Activated CD8-positive, alpha-beta memory T cell treated with anti-CD3 and anti-CD28 coated beads for 1 hour (primary cell): ENCODE measurements around the gene SNX20.

Source experiments
- DNase-seq, 2 donors: peaks; one replicate each; pipeline ENCODE4 v3.0.0-alpha.2; 2020; ENCODE audit warnings: low read depth in 1 of 2; ENCODE audit errors: extremely low read depth in 1 of 2

The SNX20 gene

DNA sequence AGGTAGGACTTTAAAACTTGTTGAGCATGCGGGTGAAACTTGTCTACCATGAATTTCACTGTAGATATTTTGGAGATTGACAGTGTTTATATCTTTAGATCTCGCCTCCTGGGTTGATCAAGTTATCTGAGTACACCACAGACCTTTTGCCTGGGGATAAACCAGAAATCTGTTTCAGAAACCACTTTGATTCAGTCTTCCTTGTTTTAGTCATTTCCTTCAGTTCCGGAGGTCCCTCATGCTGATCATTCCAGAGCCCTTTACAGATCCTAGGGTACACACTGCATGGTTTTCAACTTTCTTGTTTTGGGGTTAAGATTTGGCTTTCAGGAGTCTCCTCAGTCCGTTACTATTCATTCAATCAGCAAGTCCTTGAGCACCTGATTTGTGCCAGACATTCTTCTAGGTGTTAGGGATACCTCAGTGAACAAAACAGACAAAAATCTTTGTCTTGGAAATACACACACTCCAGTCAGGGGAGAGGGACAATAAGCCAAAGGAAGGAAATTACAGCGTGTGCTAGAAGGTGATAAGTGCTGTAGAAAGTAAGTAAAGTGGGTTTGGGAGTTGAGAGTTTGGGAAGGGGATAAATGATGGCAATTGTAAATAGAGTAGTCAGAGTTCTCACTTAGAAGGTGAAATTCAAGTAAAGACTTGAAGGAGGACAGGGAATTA lies 24.5 kb upstream of the SNX20 start:
- no peak for DNase-seq

- no peak for DNase-seq
Observed at GRCh38 chr16:50704245-50704644, 23.1 kb upstream of the SNX20 start.

DNA sequence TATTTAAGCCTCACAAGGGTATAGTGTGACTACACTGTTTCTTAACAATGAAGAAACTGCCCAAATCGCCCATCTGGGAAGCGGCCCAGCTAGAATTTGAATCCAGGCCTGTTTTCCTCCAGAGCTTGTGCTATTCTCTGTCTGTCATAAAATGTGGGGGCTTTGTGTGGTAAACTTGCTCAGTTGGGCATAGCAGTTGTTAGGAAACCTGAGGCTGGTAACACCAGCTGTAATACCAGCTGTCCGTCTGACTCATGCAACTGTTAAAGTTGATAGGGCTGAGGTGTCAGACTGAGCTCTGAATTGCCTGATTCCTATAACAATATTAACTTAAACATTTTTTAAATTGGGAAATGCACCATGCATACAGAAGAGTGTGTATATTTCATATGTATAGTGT lies 21.6 kb upstream of the SNX20 start:
- no peak for DNase-seq

DNA sequence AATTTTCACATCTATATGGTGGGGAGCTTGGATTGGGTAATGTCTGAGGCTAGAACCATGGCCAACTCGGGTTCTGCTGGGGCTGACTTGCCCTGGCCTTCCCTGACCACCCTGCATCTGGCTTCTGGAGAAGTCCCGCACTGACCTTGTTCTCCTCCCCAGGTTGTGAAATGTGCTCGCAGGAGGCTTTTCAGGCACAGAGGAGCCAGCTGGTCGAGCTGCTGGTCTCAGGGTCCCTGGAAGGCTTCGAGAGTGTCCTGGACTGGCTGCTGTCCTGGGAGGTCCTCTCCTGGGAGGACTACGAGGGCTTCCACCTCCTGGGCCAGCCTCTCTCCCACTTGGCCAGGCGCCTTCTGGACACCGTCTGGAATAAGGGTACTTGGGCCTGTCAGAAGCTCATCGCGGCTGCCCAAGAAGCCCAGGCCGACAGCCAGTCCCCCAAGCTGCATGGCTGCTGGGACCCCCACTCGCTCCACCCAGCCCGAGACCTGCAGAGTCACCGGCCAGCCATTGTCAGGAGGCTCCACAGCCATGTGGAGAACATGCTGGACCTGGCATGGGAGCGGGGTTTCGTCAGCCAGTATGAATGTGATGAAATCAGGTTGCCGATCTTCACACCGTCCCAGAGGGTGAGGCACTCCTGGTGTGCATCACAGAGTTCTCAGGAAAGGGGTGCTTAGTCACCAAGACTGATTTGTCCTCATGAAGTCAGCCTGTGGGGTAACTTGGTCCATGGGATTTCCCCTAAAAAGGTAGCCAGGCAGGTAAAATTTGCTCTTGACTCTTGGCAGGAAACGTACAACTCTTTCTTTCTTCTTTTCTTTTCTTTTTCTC lies 18.4 kb upstream of the SNX20 start:
- DNase-seq: no peak

GRCh38 chr16:50697881-50698767 lies 17.0 kb upstream of the SNX20 start:
- DNase-seq: no peak

GRCh38 chr16:50697421-50697715 lies 16.3 kb upstream of the SNX20 start:
- DNase-seq: no peak

GRCh38 chr16:50696575-50697420 lies 15.7 kb upstream of the SNX20 start:
- no peak for DNase-seq

DNA sequence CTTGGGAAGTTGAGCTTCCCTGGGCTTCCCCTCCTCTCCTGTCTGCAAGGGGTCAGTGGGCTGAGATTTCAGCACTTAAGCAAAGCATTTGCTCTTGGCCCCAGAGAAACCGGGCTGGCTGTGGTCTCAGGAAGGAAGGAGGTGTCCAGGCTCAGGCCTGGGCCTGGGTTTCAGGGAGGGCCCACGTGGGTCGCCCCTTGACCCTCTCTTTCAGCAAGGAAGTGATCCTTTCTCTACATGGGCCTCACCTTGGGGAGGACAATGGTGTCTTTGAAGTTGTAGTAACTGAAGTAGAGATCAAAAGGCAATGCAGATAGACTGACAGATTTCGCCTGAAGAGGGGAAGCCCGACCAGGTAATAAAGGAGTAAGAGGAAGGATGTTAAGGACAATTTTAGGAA lies 15.0 kb upstream of the SNX20 start:
- no peak for DNase-seq

DNA sequence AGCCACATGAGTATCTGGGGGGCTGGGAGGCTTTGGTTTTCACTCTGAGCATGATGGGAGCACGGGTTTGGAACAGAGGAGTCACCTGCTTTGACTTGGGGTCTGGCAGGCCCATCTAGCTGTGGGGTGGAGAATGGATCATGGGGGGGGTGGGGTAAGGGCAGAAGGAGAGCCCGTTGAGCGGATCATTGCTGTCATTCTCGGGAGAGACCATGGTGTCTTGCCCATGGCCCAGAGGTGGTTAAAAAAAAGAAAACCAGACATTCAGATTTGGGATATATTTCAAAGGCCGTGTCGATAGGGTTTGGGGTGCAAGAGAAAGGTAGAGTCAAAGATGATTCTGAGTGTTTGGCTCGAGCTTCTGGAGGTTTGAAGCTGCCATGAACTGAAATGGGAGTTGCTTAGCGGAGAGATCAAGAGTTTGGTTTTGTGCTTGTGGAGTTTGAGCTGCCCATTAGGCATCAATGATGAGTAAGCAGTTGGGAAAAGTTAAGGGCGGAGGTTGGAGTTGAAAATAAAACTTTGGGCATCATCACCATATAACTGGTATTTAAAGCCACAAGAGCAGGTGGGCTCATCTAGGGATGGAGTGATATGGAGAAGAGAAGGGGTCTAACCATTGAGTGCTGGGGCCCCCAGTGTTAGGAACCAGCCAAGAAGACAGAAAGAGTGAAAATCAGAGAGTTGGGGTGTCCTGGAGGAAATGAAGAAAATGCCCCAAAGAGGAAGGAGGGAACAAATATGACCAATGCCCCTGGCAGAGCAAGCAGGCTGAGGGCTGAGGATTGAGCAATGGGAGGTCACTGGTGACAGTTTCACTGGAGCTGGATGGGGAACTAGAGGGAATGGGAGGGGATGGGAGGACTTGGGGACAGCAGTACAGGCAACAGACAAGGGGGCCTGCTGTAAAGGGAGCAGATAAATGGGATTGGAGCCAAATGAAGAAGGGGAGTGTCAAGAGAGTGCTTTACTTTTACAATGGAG lies 14.2 kb upstream of the SNX20 start:
- no peak for DNase-seq

- no peak for DNase-seq
Observed at GRCh38 chr16:50694206-50694605, 13.1 kb upstream of the SNX20 start.

DNA sequence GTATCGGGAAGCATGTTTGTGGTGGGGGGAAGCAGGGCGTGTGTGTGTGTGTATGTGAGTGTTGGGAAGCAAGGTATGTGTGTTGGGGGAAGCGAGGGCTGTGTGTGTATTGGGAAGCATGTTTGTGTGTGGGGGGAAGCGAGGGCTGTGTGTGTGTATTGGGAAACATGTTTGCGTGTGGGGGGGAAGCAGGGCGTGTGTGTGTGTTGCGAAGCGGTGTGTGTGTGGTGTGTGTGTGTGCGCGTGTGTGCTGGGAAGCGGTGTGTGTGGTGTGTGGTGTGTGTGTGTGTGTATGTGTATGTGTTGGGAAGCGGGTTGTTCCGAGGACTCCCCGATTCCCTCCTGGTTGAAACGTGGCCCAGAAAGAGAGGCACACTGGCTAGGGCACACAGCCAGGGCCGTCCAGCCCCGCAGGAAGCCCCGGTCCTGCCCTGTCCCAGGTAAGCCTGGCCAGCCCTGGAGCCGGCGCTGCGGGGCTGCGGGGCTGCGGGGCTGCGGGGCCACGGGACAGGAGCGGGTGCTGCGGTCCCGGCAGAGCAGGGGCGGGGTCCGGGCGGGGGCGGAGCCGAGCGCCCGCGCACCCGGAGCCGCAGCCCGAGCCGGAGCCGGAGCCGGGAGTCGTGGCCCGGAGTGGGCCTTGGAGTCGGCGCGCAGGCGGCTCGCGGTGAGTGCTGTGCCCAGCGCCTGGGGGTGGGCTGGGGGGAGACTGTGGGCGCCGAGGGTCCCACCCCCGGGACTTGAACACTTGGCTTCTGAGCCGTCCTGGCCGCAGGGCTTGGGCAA lies 12.1 kb upstream of the SNX20 start, which contains the start of gene NOD2:
Gene NOD2 (plus strand): TSS at position 608 of the 783 bp plus-strand sequence. CDS start 5,890 bp downstream, outside the sequence.
- DNase-seq: no peak

DNA sequence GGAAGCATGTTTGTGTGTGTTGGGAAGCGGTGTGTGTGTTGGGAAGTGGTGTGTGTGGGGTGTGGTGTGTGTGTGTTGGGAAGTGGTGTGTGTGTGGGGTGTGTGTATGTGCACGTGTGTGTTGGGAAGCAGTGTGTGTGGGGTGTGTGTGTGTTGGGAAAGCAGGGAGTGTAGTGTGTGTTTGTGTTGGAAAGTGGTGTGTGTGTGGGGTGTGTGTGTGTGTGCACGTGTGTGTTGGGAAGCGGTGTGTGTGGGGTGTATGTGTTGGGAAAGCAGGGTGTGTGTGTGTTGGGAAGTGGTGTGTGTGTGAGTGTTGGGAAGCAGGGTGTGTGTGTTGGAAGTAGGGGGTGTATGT lies 11.5 kb upstream of the SNX20 start:
- no peak for DNase-seq

- DNase-seq: no peak
Observed at GRCh38 chr16:50690177-50690576, 9.1 kb upstream of the SNX20 start.

- DNase-seq: no peak
Observed at GRCh38 chr16:50688867-50689266, 7.8 kb upstream of the SNX20 start.

GRCh38 chr16:50688083-50688482 lies 7.0 kb upstream of the SNX20 start:
- DNase-seq: no peak

- no peak for DNase-seq
Observed at GRCh38 chr16:50685462-50686063, 4.5 kb upstream of the SNX20 start.

- DNase-seq: no peak
Observed at GRCh38 chr16:50684823-50685461, 3.8 kb upstream of the SNX20 start.
